ENCODE measurements around the gene ATP2B1.
A peak's percentile ranks its signal among the peaks of the same experiment; 100 is the strongest.

ATP2B1 gene

DNA sequence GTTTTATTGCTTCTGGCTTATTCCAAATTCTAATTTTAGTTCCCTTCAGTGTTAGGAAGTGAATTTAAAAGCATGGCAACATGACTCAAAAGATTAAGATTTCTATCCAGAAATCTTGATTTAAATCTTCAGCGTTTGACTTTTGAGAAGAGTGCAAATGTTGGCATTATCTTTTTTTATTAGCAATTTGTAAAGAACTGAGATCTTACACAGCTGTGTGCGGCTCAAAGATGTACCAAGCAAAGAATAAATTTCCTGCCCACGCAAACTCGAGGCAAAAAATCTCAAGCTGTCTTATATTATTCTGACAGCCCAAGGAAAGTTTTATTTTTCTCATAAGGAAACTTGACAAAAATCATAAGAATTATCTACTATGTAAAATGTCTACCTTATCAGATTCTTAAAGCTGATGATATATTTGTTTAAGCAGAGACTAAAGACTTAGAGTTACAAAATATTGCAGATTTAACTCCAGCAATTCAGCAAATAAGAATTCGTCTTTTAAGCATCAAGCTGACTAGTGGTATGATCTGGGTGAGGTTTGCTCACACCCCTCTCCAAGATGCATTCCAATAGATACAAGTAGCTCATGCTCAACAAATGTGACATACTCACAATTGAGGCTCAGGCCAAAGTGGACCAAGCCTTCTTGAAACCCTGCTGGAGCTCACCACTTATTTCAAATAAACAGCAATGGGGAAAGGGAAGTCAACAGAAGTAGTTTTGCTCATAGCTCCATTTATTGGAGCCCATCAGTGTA is 135.4 kb downstream of the ATP2B1 start:
- DNase-seq (ENCODE audit: low spot score): no peak
- TF ChIP-seq, protein P1, sequence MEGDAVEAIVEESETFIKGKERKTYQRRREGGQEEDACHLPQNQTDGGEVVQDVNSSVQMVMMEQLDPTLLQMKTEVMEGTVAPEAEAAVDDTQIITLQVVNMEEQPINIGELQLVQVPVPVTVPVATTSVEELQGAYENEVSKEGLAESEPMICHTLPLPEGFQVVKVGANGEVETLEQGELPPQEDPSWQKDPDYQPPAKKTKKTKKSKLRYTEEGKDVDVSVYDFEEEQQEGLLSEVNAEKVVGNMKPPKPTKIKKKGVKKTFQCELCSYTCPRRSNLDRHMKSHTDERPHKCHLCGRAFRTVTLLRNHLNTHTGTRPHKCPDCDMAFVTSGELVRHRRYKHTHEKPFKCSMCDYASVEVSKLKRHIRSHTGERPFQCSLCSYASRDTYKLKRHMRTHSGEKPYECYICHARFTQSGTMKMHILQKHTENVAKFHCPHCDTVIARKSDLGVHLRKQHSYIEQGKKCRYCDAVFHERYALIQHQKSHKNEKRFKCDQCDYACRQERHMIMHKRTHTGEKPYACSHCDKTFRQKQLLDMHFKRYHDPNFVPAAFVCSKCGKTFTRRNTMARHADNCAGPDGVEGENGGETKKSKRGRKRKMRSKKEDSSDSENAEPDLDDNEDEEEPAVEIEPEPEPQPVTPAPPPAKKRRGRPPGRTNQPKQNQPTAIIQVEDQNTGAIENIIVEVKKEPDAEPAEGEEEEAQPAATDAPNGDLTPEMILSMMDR (IDR thresholded peaks at IDR 0.05; ENCODE audit: extremely low read depth, missing control alignments): no peak

DNA sequence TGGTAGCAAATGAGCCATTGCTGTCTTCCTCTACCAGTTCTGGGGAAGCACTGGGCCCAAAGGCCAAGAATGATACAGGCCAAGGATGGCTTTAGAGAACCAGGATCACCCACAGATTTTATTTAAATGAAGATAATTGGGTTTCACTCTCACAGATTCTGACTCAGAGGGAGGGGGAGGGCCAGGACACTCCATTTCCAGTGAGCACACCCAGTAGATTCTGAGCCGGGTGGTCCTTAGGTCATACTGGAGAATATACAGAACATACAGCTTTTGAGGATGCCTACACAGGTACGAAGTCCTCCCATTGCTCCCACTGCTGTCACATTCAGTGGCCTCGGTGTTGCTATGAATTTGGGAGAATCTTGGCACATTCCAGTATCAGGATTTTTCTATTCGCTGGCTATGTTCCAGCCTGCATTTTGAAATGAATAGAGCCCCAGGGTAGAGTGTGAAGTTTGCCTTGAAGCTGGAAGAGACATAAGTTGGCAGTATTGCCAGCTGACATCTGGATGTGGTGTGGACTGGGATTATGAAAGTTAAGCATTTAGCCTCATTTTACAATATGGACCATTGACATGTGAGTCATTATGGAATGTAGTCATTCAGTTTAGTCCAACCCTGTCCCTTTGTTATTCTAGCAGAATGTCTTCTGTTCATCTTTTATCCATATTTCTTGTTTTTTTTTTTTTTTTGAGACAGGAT is 137.0 kb downstream of the ATP2B1 start:
- TF ChIP-seq, protein P1 (IDR thresholded peaks at IDR 0.05; ENCODE audit: extremely low read depth, missing control alignments): no peak
- no peak for DNase-seq (ENCODE audit: low spot score)

DNA sequence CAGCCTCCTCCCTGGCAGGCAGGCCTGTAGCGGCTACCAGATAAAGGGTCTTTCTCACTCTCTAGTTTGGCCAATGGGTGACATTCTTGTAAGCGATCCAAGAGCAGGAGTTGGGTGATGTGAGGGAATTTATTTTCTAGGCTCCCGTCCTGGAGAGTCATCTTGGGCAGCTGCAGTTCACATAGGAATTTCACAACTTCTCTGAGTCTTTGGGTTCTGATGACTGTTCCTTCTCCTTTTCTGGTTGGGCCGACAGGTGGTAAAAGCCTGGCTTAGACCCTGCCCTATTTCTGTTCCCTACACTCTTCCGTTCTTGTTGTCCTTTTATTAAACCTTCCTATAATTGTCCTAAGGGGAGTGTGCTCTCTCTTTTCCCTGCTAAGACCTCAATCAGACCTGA is 140.2 kb downstream of the ATP2B1 start:
- TF ChIP-seq, protein P1 (IDR thresholded peaks at IDR 0.05; ENCODE audit: extremely low read depth, missing control alignments): no peak
- DNase-seq (ENCODE audit: low spot score): no peak

DNA sequence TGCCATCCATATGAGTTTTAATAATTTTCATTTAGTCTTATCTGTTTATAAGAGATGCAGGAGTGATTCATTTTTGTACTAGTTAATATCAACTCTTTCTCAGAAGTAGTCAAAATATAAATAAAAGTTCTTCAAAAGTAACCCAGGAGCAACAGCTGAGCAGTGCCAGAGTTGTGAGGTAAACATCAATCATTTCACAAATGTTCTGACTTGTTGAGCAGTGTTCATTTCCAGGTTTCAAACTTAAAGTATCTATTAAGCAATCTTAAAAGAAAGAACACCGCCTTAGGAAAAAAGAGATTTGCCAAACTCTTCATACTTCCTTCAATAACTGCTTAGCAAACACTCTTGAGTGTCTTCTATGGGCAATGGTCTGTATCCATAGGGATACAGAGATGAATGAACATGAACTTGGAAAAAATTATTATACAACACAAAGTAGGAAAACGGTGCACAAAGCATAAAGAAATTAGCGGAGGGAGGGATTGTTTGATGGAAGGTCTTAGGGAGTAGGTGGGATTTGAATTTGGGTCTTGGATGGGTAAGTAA is 140.9 kb downstream of the ATP2B1 start:
- DNase-seq (ENCODE audit: low spot score): no peak
- TF ChIP-seq, protein P1 (IDR thresholded peaks at IDR 0.05; ENCODE audit: extremely low read depth, missing control alignments): no peak

DNA sequence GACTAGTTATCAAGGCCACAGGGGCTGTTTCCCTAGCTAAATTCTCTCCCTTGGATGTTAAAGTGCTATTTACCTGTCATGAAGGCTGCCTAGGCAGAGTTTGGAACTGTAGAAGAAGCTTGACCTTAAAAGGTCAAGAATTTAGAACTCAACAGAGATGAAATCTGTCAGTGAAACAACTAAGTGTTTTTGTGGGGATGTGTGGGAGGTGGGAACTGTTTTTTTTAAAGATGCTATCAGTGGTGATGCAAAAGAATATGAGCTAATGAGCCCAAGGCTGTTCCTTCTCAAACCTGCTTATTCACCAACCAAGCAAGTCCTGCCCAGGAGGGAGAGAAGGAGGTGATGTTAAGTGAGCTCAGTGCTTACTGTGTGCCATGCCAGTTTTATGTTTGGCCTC is 142.0 kb downstream of the ATP2B1 start:
- TF ChIP-seq, protein P1 (IDR thresholded peaks at IDR 0.05; ENCODE audit: extremely low read depth, missing control alignments): no peak
- peak; percentile 18 for DNase-seq (ENCODE audit: low spot score)

DNA sequence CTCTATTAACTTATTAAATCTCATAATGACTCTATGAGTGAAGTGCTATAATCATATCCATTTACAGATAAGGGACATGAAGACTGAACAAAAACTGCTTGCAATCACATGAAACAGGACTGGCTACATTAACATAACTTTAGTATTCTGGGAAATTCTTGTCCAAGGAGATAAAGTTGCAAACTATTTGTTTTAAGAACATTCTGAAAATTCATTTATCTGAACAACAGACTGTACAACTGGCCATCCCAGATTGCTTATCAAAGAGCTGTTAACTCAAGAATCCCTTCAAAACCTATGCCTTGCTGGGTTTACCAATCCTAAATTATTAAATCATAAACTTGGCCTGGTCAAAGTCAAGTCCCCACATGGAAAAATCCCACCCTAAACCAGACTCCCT is 143.6 kb downstream of the ATP2B1 start:
- TF ChIP-seq, protein P1 (IDR thresholded peaks at IDR 0.05; ENCODE audit: extremely low read depth, missing control alignments): no peak

DNA sequence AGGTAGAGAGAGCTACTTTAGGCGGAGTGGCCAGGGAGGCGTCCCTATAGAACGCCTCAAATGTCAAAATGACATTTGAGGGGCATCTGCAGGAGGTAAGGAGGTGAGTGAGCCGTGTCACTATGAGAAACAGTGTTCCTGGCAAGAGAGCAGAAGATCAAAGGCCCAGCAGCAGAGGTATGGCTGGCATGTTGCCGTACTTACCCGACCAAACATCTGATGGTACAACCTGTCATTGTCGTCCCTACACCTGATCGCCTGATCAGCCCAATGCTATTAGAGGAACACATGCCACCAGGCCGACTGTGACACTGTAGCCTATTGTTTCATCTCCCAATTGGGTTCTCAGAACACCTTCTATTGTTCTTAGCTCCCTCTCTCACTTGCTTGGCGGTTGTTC is 148.9 kb downstream of the ATP2B1 start:
- no peak for DNase-seq (ENCODE audit: low spot score)
- TF ChIP-seq, protein P1 (IDR thresholded peaks at IDR 0.05; ENCODE audit: extremely low read depth, missing control alignments): no peak

More for the DNA sequence above, 143.6 kb downstream of the ATP2B1 start:
- DNase-seq (ENCODE audit: low spot score): no peak
